A204.1 (cell line): ENCODE data around the gene KCNQ1.

Source experiments
- FAIRE-seq: peaks from 2 replicates; lab custom pipeline; 2012; peaks lifted over from hg19 to GRCh38; lab: Jason Lieb, UNC

Gene KCNQ1

DNA sequence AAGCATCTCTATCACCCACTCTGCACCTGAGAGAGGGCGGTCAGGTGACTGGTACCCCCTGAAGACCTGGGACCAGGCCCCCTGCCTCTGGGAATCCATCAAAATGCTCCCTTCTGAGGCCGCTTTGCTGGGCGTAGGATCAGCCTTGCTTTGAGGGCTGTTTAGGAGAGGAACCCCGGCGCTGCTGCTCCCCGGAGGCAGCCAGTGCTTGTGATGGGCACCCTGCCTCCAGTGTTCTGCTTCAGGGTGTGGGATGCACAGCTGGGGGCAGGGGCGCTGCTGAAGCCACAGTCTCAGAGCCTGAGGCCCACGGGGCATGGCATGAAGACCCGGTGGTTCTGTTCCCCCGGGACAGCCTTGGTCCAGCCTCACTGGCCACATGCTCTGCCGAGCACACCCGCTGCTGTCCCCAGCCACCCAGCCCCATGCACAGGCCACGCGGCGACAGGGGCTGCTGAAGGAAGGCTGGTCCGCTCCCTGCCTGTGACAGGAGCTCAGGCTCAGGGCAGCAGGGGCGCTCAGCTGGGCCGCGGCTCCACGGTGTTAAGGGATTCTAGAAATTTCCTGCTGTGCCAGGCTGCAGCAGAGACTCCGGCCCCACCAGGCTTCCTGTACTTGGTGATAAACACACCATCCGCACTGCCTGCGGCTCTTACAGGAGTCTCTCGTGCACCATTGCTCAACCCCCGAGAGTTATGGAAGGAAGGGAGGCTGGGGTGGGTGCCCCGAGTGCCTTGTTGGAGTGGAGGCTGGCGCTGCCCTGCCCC, 91.0 kb downstream of the KCNQ1 start:
- no peak for FAIRE-seq

DNA sequence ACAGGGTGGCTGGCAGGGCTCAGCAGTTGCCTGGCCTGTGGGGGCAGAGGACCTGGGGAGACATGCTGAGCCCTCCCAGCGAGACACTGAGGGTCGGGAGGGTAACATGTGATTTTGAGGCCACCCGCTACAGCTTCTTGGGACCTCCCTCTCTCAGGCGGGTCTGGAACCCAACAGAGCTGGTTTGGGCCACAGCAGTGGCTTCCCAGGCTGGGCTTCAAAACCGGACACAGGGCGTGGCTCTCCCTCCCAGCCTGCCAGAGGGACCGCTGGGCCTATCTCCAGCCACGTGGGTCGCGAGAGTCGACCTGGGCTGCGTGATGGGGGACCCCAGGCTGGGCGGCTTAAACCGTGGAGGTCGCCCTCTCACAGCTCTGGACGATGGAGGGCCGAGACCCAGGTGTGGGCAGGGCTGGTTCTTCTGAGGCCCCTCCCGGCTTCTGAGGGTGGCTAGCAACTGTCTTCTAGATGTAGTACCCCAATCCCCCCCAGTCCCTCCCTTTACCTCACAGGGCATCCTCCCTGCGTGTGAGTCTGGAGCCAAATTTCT, 91.7 kb downstream of the KCNQ1 start:
- no peak for FAIRE-seq

DNA sequence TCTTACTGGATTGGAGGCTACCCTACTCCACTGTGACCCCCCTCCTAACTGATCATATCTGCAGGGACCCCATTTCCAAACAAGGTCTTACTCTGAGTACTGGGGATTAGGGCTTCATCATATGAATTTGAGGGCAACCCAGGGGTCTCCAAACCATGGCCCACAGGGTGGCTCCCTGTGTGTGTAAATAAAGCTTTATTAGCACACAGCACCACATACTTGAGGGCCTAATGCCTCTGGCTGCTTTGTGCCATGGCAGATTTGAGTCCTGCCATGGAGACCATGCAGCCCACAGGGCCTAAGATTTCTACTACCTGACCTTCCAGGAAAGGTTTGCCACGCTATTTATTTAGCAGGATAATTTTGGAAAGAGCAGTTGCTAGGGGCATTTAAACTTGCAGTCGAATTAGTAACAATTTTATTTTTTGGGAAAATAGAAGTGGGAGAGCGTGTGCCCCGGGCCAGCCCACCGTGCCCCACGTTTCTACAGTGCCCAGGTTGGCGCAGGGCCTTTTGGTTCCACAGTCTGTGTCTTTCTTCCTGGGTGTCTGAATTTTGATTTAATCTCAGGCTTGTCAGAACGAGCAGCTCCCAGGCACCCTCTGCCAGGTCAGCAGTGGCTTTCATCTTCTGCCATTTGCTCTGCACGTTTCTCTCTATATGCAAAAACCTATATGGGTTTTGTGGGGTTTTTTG, 92.3 kb downstream of the KCNQ1 start:
- FAIRE-seq, result no peak

DNA sequence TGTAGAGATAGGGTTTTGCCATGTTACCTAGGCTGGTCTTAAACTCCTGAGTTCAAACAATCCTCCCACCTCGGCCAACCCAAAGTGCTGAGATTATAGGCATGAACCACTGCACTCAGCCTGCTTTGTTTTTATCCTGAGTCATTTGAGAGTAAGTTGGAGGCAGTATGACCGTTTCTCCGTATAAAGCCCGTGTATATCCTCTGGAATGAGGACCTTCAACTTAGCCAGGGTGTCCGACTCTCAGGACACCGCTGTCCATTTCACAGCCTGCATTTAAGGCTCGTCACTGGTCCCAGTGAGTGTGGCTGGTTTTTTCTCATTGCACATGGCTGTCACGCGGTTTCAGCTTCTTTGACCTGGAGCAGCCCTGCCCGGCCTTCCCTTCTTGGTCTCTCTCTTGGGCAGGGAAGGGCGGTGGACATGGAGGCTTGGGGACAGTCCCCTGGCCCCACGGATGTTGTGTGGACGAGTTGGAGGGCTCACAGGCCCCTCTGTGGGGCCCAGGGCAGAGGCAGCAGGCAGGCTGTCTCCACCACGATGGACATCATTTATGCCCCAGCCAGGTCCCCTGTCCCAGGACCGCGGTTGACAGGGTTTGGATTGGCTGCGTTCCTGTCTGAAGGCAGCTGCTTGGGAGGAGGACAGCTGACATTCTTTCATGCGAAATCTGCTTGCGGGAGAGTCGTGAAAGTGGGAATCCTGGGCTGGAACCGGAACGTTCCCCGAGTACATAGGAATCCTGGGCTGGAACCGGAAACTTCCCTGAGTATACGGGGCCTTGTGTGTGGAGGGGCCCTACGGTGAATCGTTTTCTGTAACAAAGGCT, 93.3 kb downstream of the KCNQ1 start:
- FAIRE-seq, result no peak

DNA sequence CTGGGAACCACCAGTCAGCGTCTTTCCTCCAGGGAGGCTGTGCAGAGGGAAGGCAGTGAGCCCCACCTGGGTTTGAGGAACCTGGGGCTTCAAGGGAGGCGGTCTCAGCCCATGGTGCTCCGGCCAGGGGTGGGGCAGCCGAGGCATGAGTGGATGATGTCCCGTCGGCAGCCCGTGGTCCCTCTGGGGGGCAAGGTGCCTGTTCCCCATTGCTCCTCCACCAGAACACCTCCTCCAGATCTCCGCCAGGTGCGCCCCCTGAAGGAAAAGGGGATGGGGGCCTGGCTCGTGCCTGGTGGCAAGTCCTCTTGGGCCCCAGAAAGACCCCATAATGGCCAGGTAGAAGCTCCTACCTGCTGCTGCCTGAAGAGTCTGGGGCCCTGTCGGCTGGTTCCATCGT, 94.1 kb downstream of the KCNQ1 start:
- FAIRE-seq, result no peak

DNA sequence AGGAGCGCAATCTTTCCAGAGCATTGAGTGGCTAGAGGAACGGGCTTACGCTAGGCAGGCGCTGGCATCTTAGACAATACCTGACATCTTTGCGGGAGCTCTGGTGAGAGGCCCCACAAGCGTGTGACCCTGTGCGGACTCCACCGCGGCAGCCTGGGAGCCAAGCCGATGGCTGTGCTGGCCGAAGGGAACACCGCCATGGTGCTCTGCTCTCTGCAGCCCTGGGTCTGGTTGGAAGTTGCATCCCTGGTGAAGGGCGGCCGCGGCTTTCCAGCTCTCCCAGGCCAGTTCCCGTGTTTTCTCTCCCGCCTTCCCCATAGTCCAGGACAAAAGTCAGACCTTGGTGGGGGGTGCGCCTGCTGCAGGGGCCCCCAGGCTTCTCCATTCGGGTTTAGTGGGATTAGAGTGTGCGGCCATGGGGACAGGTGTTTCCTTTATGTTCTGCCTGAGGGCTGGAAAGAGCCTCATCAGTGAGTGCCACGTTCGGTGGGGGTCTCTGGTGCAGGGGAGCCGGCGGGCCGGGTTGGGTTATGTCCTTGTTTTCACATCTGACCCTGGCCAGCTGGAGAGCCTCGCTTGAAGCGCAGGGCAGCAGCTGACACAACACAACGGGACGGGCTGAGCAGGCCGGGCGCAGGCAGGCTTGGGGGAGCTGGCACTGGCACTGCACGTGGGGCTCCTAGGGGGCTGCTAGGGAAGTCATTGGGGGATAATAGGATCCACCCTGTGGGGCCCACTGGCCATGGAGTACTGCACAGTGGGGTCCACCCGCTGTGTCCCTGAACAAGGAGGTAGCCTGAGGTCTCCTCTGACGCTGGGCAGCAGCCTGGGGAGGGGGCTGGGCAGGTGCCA, 94.8 kb downstream of the KCNQ1 start:
- no peak for FAIRE-seq

DNA sequence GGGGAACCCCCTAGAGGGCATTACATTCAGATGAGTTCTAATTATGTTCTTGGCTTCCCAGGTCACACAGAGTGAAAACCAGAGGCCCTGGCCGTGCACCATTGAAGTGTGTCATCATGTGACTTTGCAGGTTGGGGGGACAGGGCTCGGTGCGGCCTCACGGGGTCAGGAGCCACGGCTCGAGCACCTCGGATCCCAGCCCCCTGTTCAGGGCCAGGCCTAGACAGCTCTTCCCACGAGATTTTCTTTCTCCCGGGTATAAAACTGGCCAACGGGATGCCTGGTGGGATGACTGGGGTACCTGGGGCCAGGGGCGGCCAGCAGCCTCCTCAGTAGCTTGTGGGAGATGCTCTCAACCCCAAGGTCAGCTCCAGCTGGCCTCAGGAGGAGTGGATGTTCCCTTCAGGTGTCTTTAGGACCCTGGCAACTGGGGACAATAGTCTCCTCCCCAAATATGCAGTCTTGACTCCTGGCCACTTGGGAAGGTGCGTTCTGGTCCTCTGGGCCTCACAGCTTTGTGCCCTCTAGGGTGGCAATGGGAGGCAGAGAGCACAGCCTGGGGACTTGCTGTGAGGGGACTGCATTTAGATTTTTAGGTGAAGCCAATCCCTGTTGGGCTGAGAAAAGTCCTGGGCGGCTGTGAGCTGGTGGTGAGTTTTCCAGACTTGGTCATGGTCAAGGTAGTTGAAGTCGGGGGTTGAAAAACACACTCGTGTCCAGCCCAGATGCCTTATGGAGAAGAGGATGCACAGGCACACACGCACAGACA, 95.6 kb downstream of the KCNQ1 start:
- FAIRE-seq, result no peak

DNA sequence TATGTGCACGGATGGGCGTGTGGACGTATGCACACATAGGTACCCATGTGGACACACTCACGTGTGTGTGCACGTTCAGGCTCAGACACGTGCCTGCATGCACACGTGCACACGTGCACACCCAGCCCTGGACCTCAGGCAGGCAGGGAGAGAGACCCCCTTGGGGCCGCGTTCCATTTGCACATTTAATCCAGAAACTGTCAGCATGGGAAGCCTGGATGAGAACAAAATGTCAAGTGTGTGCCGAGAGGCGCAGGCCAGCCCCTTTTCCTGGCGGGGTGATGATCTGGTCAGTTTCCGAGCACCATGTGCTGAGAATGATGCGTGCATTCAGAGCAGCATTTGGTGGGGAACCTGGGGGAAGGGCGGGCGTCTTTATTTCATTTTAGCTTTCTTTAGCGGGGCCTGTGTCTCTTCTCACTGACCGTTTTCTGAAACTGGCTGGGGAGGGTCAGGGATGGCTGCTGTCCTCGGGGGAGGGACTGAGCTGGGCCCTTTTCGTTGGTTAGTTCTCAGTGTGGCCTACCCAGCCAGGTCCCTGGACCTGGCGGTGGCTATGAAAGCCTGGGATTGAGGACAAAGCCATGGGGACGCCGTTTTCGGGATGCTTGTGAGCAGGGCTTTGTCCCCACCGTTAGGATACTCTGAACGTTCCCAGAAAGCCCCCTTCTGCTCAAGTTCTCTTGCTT, 96.3 kb downstream of the KCNQ1 start:
- no peak for FAIRE-seq

DNA sequence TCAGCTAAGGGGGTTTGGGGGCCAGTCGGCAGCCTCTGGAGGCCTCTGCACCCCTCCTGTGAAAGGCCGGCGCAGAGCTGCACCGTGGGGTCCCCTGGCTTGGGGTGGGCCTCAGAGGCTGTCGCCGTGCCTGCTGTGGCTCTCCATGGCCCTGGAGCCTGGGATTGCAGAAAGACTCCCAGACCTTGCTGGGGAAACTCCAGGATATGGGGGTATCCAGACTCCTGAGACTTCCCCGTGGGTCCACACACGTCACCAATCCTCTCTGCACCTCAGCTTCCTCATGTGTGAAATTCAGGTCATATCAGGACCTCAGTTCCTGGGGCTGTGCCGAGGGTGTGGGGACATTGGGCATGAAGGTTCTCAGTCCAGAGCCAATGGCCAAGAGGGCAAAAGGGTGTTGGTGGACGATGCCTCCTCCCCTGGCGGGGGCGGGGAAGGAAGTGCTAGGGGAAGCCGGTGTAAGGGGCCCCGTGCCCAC, 97.1 kb downstream of the KCNQ1 start:
- no peak for FAIRE-seq

DNA sequence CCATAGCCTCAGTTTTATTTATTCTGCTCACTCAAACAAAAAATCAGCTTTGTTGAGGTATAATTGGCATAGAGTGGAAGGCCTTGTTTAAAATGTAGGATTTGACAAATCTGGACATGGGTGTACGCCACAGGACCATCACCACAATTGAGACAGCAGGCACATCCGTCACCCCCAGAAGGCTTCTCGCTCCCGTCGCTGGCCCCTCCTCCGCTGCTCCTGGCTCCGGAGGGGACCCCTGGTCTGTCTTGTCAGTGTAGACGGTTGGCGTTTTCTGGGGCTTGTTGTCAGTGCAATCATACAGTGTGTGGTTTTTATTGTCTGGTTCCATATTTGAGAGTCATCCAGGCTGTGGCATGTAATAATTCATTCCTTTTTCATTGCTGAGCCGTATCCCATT, 97.6 kb downstream of the KCNQ1 start:
- FAIRE-seq, result no peak

DNA sequence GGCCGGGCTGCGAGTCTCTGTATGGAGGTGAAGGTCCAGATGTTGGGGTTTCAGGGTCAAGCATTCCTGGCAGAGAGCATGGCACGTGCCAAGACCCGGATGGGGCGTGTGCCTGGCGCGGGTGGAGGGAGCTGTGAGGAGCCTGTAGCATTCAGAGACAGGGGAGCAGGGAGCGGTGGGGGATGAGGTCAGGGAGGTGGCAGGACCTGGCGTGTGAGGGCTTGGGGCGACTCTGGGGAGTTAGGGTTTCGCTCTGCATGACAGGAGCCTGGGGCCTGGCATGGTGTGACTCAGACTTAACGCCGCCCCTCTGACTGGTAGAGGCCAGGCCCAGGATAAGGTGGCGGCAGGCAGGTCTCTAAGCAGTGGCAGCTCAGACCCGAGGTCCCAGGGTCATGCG, 103.0 kb downstream of the KCNQ1 start:
- no peak for FAIRE-seq

DNA sequence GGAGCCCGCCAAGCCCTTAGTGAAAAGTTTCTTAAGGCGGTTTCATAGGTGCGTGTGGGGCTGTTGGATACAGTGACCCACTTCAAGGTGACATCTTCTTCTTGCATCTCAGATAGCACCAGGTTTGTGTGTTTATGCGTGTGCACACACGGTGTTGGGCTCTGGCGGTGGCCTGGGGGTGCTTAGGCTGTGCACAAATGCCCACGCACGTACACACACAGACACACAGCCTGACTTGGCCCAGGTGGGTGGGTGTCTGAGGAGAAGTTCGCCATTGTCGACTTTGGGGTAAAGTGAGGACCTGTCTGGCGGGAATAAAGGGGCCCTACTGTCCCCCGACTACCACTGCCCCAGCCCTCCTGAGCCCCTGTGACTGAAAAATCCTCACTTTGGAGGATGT, 103.8 kb downstream of the KCNQ1 start:
- no peak for FAIRE-seq

DNA sequence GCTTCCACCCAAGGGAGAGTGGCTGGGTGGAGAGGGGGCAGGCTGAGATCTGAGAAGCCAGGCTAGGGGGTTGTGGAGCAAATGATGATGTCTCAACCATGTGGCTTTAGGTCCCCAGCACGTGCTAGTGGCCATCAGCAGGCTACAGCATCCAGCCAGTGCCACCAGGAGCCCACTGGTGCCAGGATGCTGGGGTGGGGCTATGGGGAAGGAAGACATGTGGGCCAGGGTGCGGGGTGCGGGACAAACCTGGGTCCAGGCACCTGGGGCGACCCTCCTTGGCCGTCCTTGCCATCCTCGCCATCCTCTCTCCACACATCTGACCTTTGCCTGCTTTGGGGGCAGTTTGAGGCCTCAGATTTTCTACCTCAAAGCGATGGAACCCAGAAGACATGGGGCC, 104.3 kb downstream of the KCNQ1 start:
- no peak for FAIRE-seq

DNA sequence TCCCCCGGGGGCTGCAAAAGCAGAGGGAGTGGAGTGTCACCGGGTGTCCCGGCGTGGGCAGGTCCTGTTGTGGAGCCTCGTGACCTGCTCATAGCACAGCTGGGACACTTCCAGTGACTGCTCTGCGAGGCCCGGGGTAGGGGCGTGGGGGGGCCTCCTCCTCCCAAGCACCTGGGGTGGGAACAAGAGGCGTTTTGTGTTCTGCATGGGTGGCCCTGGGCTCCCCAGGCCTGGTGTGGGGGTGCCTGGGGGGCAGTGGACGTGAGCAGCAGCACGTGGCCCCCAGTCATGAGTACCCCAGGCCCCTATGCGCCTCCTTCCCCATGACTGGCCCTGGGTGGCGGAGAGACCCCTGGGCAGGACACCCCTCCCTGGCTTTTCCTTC, 104.7 kb downstream of the KCNQ1 start:
- no peak for FAIRE-seq

DNA sequence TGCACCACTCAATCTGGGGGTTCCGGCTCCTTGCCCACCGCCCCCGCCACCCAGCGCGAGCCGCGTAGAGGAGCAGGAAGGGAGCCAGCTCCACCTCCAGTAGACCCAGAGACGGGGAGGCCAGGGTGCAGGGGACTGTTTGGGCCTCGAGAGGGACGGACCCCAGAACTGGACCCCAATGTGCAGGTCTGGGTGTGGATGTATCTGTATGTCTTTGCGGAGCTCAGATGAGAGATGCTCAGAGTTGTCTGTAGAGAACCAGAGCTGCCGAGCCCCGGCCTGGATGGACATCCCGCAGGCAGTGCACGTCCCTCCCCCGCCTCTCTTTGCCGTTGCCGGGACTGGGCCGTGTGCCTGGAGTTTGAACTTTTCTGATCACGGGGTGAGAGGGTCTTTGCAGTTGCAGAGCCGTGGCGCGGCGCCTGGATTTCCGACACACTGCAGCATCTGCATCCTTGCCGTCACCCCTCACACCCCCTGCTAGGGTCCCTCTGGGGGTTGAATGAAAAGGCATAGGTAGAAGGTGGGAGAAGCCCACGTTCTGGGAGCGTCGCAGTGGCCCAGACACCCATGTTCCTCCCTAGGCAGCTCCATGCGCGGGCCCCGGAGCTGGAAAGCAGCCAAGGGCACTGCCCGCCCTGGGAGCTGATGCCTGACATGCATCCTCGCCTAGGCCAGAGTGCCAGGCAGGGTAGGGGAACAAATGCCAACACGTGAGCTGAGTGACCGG, 105.2 kb downstream of the KCNQ1 start:
- FAIRE-seq, result no peak

DNA sequence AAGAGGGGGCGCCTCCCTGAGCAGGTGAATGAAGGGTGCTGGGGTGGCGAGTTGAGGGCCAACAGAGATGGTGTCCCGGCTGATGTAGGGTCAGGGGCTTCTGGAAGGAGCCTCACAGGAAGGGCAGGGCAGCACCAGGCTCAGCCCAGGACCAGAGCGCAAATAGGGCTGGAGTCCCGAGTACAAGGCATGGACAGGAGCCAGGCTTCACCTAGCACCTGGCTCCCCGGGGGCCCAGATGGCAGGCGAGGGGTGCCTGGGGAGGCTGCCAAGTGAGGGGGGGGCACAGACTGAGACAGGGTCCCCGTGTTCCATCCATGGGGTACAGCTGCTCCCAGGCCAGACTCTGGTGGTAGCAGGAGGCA, 105.8 kb downstream of the KCNQ1 start:
- no peak for FAIRE-seq

DNA sequence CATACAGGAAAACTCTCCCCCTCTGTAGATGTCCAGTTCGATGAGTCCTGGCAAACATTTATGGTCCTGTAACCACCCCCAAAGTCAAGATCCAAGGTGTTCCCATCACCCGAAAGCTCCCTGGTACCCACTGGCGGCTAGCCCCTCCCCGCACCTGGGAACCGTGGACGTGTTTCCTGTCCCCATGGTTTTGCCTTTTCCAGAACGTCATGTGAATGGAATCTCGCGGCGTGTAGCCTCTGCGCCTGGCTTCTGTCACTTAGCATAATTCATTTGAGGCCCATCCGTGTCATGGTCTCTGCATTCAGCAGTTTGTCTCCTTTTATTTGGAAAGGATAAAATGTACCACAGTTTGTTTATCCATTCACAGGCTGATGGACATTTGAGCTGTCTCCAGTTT, 106.3 kb downstream of the KCNQ1 start:
- FAIRE-seq, result no peak

DNA sequence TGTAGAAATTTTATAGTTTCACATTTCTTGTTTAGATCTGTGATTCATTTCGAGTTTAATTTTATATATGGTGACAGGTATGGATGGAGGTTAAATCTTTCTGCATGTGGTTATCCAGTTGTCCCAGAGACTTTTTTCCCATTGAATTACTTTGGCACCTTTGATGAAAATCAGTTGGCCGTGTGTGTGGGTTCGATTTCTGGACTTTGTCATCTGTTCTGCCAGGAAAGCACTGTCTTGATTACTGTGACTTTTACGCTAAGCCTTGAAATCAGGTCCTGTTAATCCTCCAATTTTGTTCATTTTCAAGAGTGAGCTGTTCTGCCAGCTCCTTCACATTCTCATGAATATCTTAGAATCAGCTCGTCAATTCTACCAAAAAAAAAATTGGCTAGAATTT, 107.4 kb downstream of the KCNQ1 start:
- FAIRE-seq, result no peak

DNA sequence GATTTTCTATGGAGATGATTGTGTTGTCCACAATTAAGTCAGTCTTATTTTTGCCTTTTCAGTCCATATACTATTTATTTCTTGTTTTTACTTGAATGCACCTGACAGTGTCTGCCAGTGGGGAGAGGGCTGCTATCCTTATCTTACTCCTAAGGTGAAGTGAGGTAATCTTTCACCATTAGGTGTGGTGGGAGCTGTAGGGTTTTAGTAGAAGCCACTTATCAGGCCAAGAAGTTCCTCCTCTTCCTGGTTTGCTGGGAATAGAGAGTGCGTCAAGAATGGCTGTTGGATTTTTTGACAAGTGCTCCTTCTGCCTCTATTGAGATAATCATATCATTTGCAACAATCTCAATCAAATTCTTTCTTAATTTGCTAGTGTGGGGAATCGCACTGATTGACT, 108.4 kb downstream of the KCNQ1 start:
- no peak for FAIRE-seq

DNA sequence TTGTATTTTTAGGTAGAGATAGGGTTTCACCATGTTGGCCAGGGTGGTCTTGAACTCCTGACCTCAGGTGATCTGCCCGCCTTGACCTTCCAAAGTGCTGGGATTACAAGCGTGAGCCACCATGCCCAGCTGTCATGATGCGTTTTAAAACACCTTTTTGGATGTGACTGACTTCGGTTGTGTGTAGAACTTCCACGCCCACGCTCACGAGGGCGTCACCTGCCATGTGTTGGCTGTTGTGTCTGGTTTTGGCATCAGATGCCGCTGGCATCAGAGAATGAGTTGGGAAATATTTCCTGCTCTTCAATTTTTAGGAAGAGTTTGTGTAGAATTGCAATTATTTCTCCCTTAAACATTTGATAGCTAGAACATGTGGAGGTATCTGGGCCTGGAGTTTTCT, 109.1 kb downstream of the KCNQ1 start:
- FAIRE-seq, result no peak
